HG03103 (cell line): Measurements from ENCODE around the gene CXorf51A.
"Not testable (repeated sequence)": the region's sequence is repeated elsewhere in the genome, so short reads cannot be mapped to it uniquely, and the experiment has no call there.

ENCODE experiments used
- ATAC-seq: cut with Tn5 transposase; IDR thresholded peaks from one replicate; pipeline ENCODE4 v1.9.1; 2021; ENCODE audit warnings: low read depth; ENCODE audit not compliant: unreplicated experiment

Gene CXorf51A

GRCh38 chrX:146814644-146815043, at the start of gene CXorf51A:
CXorf51A (minus strand) TSS chrX:146814744; CDS start chrX:146814723, 21 bp downstream.
- not testable (repeated sequence) for ATAC-seq

- no peak for ATAC-seq
These were observed 49.0 kb upstream of the CXorf51A start for GRCh38 chrX:146863566-146863965.

- no peak for ATAC-seq
These were observed 39.7 kb upstream of the CXorf51A start for GRCh38 chrX:146854281-146854680.

GRCh38 chrX:146831994-146832393, 17.4 kb upstream of the CXorf51A start:
- no peak for ATAC-seq

- ATAC-seq: not testable (repeated sequence)
These were observed 5.1 kb downstream of the CXorf51A start, which contains the start of gene CXorf51B for GRCh38 chrX:146809471-146809870. CXorf51B (plus strand) TSS chrX:146809771; CDS start chrX:146809792, 21 bp downstream.
